Measurements from ENCODE around the gene APOL4.
"Not testable (repeated sequence)": the region's sequence is repeated elsewhere in the genome, so short reads cannot be mapped to it uniquely, and the experiment has no call there.

The APOL4 gene

GRCh38 chr22:36231051-36231450, 29.4 kb upstream of the APOL4 start:
- DNase-seq: not testable (repeated sequence)

GRCh38 chr22:36229649-36230048, 28.0 kb upstream of the APOL4 start:
- not testable (repeated sequence) for DNase-seq

- DNase-seq: no peak
These were observed 27.3 kb upstream of the APOL4 start for GRCh38 chr22:36228944-36229343.

GRCh38 chr22:36228369-36228768, 26.8 kb upstream of the APOL4 start:
- not testable (repeated sequence) for DNase-seq

GRCh38 chr22:36227806-36228205, 26.2 kb upstream of the APOL4 start:
- DNase-seq: no peak

GRCh38 chr22:36227396-36227795, 25.8 kb upstream of the APOL4 start:
- no peak for DNase-seq

- DNase-seq: no peak
These were observed 24.6 kb upstream of the APOL4 start for GRCh38 chr22:36226189-36226588.

GRCh38 chr22:36225333-36225922, 23.8 kb upstream of the APOL4 start:
- no peak for DNase-seq

- no peak for DNase-seq
These were observed 22.6 kb upstream of the APOL4 start for GRCh38 chr22:36224245-36224644.

GRCh38 chr22:36223504-36223903, 21.9 kb upstream of the APOL4 start:
- no peak for DNase-seq

GRCh38 chr22:36222887-36223450, 21.4 kb upstream of the APOL4 start:
- DNase-seq: no peak

- peak; percentile 38 for DNase-seq
These were observed 20.5 kb upstream of the APOL4 start for GRCh38 chr22:36221799-36222751.

- peak; percentile 27 for DNase-seq
These were observed 18.9 kb upstream of the APOL4 start for GRCh38 chr22:36220451-36220921.

- DNase-seq: no peak
These were observed 17.1 kb upstream of the APOL4 start for GRCh38 chr22:36218648-36219193.

- no peak for DNase-seq
These were observed 14.4 kb upstream of the APOL4 start for GRCh38 chr22:36215981-36216380.

GRCh38 chr22:36213586-36213985, 12.0 kb upstream of the APOL4 start:
- no peak for DNase-seq

- DNase-seq: no peak
These were observed 11.3 kb upstream of the APOL4 start for GRCh38 chr22:36212901-36213300.

GRCh38 chr22:36211237-36211861, 9.7 kb upstream of the APOL4 start:
- no peak for DNase-seq

- no peak for DNase-seq
These were observed 8.6 kb upstream of the APOL4 start for GRCh38 chr22:36210224-36210623.

- DNase-seq: not testable (repeated sequence)
These were observed 7.9 kb upstream of the APOL4 start for GRCh38 chr22:36209488-36209908.

- no peak for DNase-seq
These were observed 7.3 kb upstream of the APOL4 start for GRCh38 chr22:36208914-36209313.

GRCh38 chr22:36208162-36208765, 6.7 kb upstream of the APOL4 start:
- no peak for DNase-seq
